GM12878 (cell line): ENCODE results near the gene LIMS2. TPM values are rescaled to one million over a fixed set of nuclear protein-coding genes. Genes with fewer than 3 reads are reported as not detected.

Experiments
- ATAC-seq: fragments of 200-7000 bp; cut with Tn5 transposase; 3 replicates; pipeline ENCODE4 v1.9.1; 2020; ENCODE audit warnings: mild to moderate bottlenecking, moderate library complexity
- BruUV-seq: library from RNA; stranded (reverse); fragments of 400-500 nt; replicated peaks from 2 replicates; lab custom pipeline; 2021; lab: Mats Ljungman, UMichigan
- CTCF ChIA-PET: fragments of 300-600 bp; sonication (Branson Sonifier 250); formaldehyde crosslinking; extraction: SDS; loops from one replicate; lab custom pipeline; 2021; ENCODE audit warnings: inconsistent platforms; lab: Yijun Ruan, JAX
- POLR2A ChIA-PET: fragments of 350-600 bp; formaldehyde crosslinking; extraction: SDS; loops from one replicate; lab custom pipeline; 2021; ENCODE audit warnings: inconsistent platforms; lab: Charles Lee
- RAD21 ChIA-PET: fragments of 300-600 bp; sonication (Branson Sonifier 250); formaldehyde crosslinking; loops from one replicate; lab custom pipeline; 2023; ENCODE audit warnings: antibody characterized with exemption; ENCODE audit not compliant: unreplicated experiment; lab: Charles Lee
- SMC1A ChIA-PET: fragments of 300-600 bp; sonication (Branson Sonifier 250); formaldehyde crosslinking; loops from one replicate; lab custom pipeline; 2023; ENCODE audit not compliant: unreplicated experiment, uncharacterized antibody; lab: Charles Lee
- DNase-seq: peaks from one replicate; pipeline ENCODE4 v3.0.0-alpha.2; 2011; ENCODE audit warnings: low read depth, low spot score
- FAIRE-seq: peaks from 3 replicates; lab custom pipeline; 2011; peaks lifted over from hg19 to GRCh38; lab: Jason Lieb, UNC
- H2AFZ ChIP-seq: 2 replicates; pipeline ENCODE4 v1.6.0; 2011; ENCODE audit warnings: low read depth, low read length, control low read depth; ENCODE audit not compliant: control insufficient read depth
- H3K27ac ChIP-seq: 2 replicates; pipeline ENCODE4 v1.5.1; 2011; ENCODE audit warnings: control low read depth; ENCODE audit not compliant: control insufficient read depth, insufficient read depth
- H3K27me3 ChIP-seq, 2 experiments: replicated peaks in 1 of 2; 2 replicates each; pipeline versions ENCODE4 v1.6.0 to v1.6.1; 2011; ENCODE audit warnings: low read length in 1 of 2; ENCODE audit not compliant: control insufficient read depth in 2 of 2, insufficient read depth in 2 of 2
- H3K36me3 ChIP-seq, 2 experiments: 2 replicates each; pipeline ENCODE4 v1.5.1; 2011; ENCODE audit warnings: low read length in 1 of 2; ENCODE audit not compliant: control insufficient read depth in 2 of 2, insufficient read depth in 2 of 2
- H3K4me1 ChIP-seq: 2 replicates; pipeline ENCODE4 v1.6.1; 2011; ENCODE audit warnings: mild to moderate bottlenecking, low read length, moderate library complexity, mixed read lengths; ENCODE audit not compliant: control insufficient read depth, insufficient read depth
- H3K4me2 ChIP-seq: 2 replicates; pipeline ENCODE4 v1.6.0; 2011; ENCODE audit warnings: control low read depth; ENCODE audit not compliant: control insufficient read depth, insufficient read depth
- H3K4me3 ChIP-seq: fragments of 200-600 bp; sonication (generic); 2 replicates; pipeline ENCODE4 v1.5.1; 2016
- H3K79me2 ChIP-seq: 2 replicates; pipeline ENCODE4 v1.6.0; 2011; ENCODE audit warnings: low read length; ENCODE audit not compliant: control insufficient read depth, insufficient read depth
- H3K9ac ChIP-seq: 2 replicates; pipeline ENCODE4 v1.8.0; 2011; ENCODE audit warnings: low read length, control low read depth, mixed read lengths; ENCODE audit not compliant: control insufficient read depth, insufficient read depth
- H3K9me3 ChIP-seq: replicated peaks from 3 replicates; pipeline ENCODE4 v1.5.1; 2011; ENCODE audit warnings: mild to moderate bottlenecking, low read length; ENCODE audit not compliant: control insufficient read depth, insufficient read depth
- H4K20me1 ChIP-seq: 2 replicates; pipeline ENCODE4 v1.6.0; 2011; ENCODE audit not compliant: control insufficient read depth, insufficient read depth
- CEBPB ChIP-seq, 2 experiments: fragments of 150-350 bp in 1 of 2; IDR thresholded peaks; 2 replicates each; pipeline ENCODE4 v1.6.1; 2012 to 2014; ENCODE audit warnings: low read depth in 2 of 2, low read length in 2 of 2, borderline replicate concordance in 1 of 2, inconsistent platforms in 1 of 2
- EP300 ChIP-seq, 2 experiments: fragments of 150-350 bp in 1 of 2; IDR thresholded peaks; 2 replicates each; pipeline ENCODE4 v1.6.1; 2011 to 2012; ENCODE audit warnings: low read depth in 2 of 2, low read length in 2 of 2, borderline replicate concordance in 1 of 2, improper control_type of control experiment in 1 of 2, inconsistent platforms in 1 of 2; ENCODE audit not compliant: control insufficient read depth in 1 of 2
- FOXK2 ChIP-seq: fragments of 450-650 bp; IDR thresholded peaks from 2 replicates; pipeline ENCODE4 v1.6.1; 2017; ENCODE audit warnings: mild to moderate bottlenecking, moderate library complexity
- MEF2A ChIP-seq: IDR thresholded peaks from 2 replicates; pipeline ENCODE4 v1.6.1; 2011; ENCODE audit warnings: low read depth, mild to moderate bottlenecking, low read length, moderate library complexity; ENCODE audit not compliant: insufficient read depth
- MTA3 ChIP-seq: IDR thresholded peaks from 2 replicates; pipeline ENCODE4 v1.6.1; 2012; ENCODE audit warnings: low read length, inconsistent platforms, borderline replicate concordance
- NFIC ChIP-seq: IDR thresholded peaks from 2 replicates; pipeline ENCODE4 v1.6.1; 2012; ENCODE audit warnings: low read depth, mild to moderate bottlenecking, inconsistent platforms, low read length, moderate library complexity
- NFYB ChIP-seq: IDR thresholded peaks from 2 replicates; pipeline ENCODE4 v1.6.1; 2011; ENCODE audit warnings: low read depth, mild to moderate bottlenecking, low read length, improper control_type of control experiment, moderate library complexity; ENCODE audit not compliant: insufficient read depth
- NR2C1 ChIP-seq: fragments of 450-650 bp; IDR thresholded peaks from 2 replicates; pipeline ENCODE4 v1.6.1; 2017; ENCODE audit warnings: antibody characterized with exemption, mild to moderate bottlenecking, moderate library complexity
- RFX5 ChIP-seq: IDR thresholded peaks from 2 replicates; pipeline ENCODE4 v1.6.1; 2011; ENCODE audit warnings: low read depth, low read length, improper control_type of control experiment
- SPI1 ChIP-seq: IDR thresholded peaks from 2 replicates; pipeline ENCODE4 v1.6.1; 2011; ENCODE audit warnings: low read depth, mild to moderate bottlenecking, low read length, moderate library complexity, borderline replicate concordance; ENCODE audit not compliant: insufficient read depth
- SUPT20H ChIP-seq: IDR thresholded peaks from 2 replicates; pipeline ENCODE4 v1.6.1; 2011; ENCODE audit warnings: low read depth, mild to moderate bottlenecking, low read length, moderate library complexity, borderline replicate concordance; ENCODE audit not compliant: control insufficient read depth
- YY1 ChIP-seq: IDR thresholded peaks from 2 replicates; pipeline ENCODE4 v1.6.1; 2011; ENCODE audit warnings: low read depth, mild to moderate bottlenecking, low read length
- ZNF207 ChIP-seq: fragments of 450-650 bp; IDR thresholded peaks from 2 replicates; pipeline ENCODE4 v1.6.1; 2014; ENCODE audit warnings: antibody characterized with exemption, mild to moderate bottlenecking, borderline replicate concordance
- ZNF384 ChIP-seq: IDR thresholded peaks from 2 replicates; pipeline ENCODE4 v1.6.1; 2012; ENCODE audit warnings: low read depth, mild to moderate bottlenecking, low read length, improper control_type of control experiment, borderline replicate concordance
- WGBS: methylation state at CpG from one replicate; pipeline ENCODE4 v1.1.6; 2016; ENCODE audit warnings: low lambda C conversion rate; ENCODE audit not compliant: insufficient replicate concordance, insufficient coverage; ENCODE audit errors: missing lambda C conversion rate; 5-methylcytosine and 5-hydroxymethylcytosine counted together
- in situ Hi-C: fragments of 300-500 bp; cut with MboI; formaldehyde crosslinking; loops from 9 replicates; pipeline ENCODE4 v1.14.3; 2018; ENCODE audit warnings: mixed read lengths
- intact Hi-C: fragments of 100-400 bp; cut with micrococcal nuclease; formaldehyde crosslinking; loops from one replicate; pipeline ENCODE4 v1.14.2; 2022; ENCODE audit not compliant: unreplicated experiment
- polyA plus RNA-seq, 11 experiments: library from polyadenylated mRNA; depleted of rRNA in 4 of 11; unstranded in 6 of 11; stranded (reverse) in 5 of 11; fragments of >200 nt; fragmentation: Nextera tagmentation in 4 of 11; fragmentation: Illumina TruSeq in 1 of 11; extraction: Ambion mirVana in 4 of 11; extraction: Trizol in 1 of 11; gene quantifications; 1 replicate in 1 of 11; 2 replicates in 10 of 11; pipeline versions ENCODE4 v1.2.1 to v1.2.3, GENCODE V29; 2011 to 2016; ENCODE audit warnings: inconsistent platforms in 2 of 11, missing spikeins in 2 of 11, low read depth in 1 of 11
- total RNA-seq, 4 experiments: library from RNA; depleted of rRNA in 3 of 4; stranded (reverse); fragments of >200 nt in 3 of 4; fragmentation: Illumina TruSeq in 1 of 4; extraction: Trizol in 1 of 4; gene quantifications; 2 replicates each; pipeline versions ENCODE4 v1.2.1 to v1.2.3, GENCODE V29; 2013 to 2021
- TF ChIP-seq, protein P1 (sequence below): fragments of 450-650 bp; IDR thresholded peaks from 2 replicates; pipeline ENCODE4 v1.6.1; 2017; ENCODE audit warnings: mild to moderate bottlenecking, moderate library complexity
- TF ChIP-seq, protein P2 (sequence below): IDR thresholded peaks from 2 replicates; pipeline ENCODE4 v1.6.1; 2011; ENCODE audit warnings: borderline replicate concordance, low read depth, mild to moderate bottlenecking, moderate library complexity, low read length; ENCODE audit not compliant: insufficient read depth, poor library complexity, severe bottlenecking
- TF ChIP-seq, protein P3 (sequence below): fragments of 450-650 bp; IDR thresholded peaks from 2 replicates; pipeline ENCODE4 v1.6.1; 2017; ENCODE audit warnings: borderline replicate concordance

Gene LIMS2
- total and polyA plus RNA-seq, 10 of the 15 experiments (the other 5 are each of a cell fraction or from before 2014, with no cell fraction given) = 0.06 to 0.81 (median 0.16) TPM; not detected in 2

DNA sequence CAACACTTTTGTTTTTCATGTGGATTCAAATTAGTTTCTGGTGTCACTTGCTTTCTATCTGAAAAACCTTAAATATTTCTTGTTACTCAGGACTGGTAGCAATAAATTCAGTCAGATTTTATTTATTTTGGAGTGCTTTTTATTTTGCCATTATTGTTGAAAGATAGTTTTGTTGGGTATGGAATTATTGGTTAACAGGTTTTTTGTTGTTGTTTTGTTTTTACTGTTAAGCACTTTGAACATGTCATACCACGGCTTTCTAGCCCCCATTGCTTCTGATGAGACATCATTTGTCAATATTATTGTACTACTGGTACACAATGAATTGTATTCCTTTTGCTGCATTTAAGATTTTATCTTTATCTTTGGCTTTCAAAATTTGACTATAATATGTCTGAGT lies 13.1 kb upstream of the LIMS2 start:
- ChIA-PET POLR2A (no interaction called here), CTCF (no interaction called here), SMC1A (no interaction called here), RAD21 (no interaction called here)
- no TSS peak for BruUV-seq
- FAIRE-seq (no peak), ATAC-seq (no peak), DNase-seq (no peak)
- Histone ChIP-seq H3K4me3 (no peak overlapping the region), H3K79me2 (no peaks in the 10 kb centered on the region), H3K4me2 (no peak overlapping the region), H3K4me1 (no peaks in the 10 kb centered on the region), H3K9ac (no peak overlapping the region), H3K9me3 (peaks cover 11% of the 10 kb centered on the region; the same call in 2 of the 3 replicates), H3K27ac (no peak overlapping the region), H3K36me3 (no peaks in the 10 kb centered on the region), H4K20me1 (no peaks in the 10 kb centered on the region), H3K27me3 (no peaks in the 10 kb centered on the region), H2AFZ (no peak overlapping the region)
- intact Hi-C loops = no loop called here
- in situ Hi-C loops = no loop called here
- TF ChIP-seq NR2C1 = no peak
- no peak for TF ChIP-seq NFYB
- TF ChIP-seq RFX5 = no peak
- TF ChIP-seq MEF2A = no peak
- TF ChIP-seq, protein P1, sequence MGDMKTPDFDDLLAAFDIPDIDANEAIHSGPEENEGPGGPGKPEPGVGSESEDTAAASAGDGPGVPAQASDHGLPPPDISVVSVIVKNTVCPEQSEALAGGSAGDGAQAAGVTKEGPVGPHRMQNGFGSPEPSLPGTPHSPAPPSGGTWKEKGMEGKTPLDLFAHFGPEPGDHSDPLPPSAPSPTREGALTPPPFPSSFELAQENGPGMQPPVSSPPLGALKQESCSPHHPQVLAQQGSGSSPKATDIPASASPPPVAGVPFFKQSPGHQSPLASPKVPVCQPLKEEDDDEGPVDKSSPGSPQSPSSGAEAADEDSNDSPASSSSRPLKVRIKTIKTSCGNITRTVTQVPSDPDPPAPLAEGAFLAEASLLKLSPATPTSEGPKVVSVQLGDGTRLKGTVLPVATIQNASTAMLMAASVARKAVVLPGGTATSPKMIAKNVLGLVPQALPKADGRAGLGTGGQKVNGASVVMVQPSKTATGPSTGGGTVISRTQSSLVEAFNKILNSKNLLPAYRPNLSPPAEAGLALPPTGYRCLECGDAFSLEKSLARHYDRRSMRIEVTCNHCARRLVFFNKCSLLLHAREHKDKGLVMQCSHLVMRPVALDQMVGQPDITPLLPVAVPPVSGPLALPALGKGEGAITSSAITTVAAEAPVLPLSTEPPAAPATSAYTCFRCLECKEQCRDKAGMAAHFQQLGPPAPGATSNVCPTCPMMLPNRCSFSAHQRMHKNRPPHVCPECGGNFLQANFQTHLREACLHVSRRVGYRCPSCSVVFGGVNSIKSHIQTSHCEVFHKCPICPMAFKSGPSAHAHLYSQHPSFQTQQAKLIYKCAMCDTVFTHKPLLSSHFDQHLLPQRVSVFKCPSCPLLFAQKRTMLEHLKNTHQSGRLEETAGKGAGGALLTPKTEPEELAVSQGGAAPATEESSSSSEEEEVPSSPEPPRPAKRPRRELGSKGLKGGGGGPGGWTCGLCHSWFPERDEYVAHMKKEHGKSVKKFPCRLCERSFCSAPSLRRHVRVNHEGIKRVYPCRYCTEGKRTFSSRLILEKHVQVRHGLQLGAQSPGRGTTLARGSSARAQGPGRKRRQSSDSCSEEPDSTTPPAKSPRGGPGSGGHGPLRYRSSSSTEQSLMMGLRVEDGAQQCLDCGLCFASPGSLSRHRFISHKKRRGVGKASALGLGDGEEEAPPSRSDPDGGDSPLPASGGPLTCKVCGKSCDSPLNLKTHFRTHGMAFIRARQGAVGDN = no peak
- no peak for TF ChIP-seq SPI1
- no peak for TF ChIP-seq ZNF384
- no peak for TF ChIP-seq YY1
- TF ChIP-seq MTA3 = no peak
- TF ChIP-seq SUPT20H = no peak
- TF ChIP-seq, protein P2, sequence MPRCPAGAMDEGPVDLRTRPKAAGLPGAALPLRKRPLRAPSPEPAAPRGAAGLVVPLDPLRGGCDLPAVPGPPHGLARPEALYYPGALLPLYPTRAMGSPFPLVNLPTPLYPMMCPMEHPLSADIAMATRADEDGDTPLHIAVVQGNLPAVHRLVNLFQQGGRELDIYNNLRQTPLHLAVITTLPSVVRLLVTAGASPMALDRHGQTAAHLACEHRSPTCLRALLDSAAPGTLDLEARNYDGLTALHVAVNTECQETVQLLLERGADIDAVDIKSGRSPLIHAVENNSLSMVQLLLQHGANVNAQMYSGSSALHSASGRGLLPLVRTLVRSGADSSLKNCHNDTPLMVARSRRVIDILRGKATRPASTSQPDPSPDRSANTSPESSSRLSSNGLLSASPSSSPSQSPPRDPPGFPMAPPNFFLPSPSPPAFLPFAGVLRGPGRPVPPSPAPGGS = no peak
- TF ChIP-seq NFIC = no peak
- TF ChIP-seq CEBPB (IDR thresholded peaks at IDR 0.05; ENCODE audit: borderline replicate concordance in 1 of 2, low read depth in 2 of 2, low read length in 2 of 2) = no peak
- no peak for TF ChIP-seq EP300 (IDR thresholded peaks at IDR 0.05; ENCODE audit: borderline replicate concordance in 1 of 2, control insufficient read depth in 1 of 2, low read depth in 2 of 2, low read length in 2 of 2)
- TF ChIP-seq ZNF207 = no peak
- TF ChIP-seq, protein P3, sequence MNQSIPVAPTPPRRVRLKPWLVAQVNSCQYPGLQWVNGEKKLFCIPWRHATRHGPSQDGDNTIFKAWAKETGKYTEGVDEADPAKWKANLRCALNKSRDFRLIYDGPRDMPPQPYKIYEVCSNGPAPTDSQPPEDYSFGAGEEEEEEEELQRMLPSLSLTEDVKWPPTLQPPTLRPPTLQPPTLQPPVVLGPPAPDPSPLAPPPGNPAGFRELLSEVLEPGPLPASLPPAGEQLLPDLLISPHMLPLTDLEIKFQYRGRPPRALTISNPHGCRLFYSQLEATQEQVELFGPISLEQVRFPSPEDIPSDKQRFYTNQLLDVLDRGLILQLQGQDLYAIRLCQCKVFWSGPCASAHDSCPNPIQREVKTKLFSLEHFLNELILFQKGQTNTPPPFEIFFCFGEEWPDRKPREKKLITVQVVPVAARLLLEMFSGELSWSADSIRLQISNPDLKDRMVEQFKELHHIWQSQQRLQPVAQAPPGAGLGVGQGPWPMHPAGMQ = no peak
- TF ChIP-seq FOXK2 = no peak
- 7% methylated on average over 1 of the region's 1 CpG for WGBS
